T-helper 17 cell (primary cell): ENCODE results near the gene PNMA6E. TPM values are rescaled to one million over a fixed set of nuclear protein-coding genes. Genes with fewer than 3 reads are reported as not detected.

Experiments
- ATAC-seq: fragments of 150-1000 bp; cut with Tn5 transposase; 2 replicates; pipeline ENCODE4 v1.10.0; 2021; ENCODE audit warnings: mild to moderate bottlenecking, moderate library complexity
- DNase-seq, 3 donors: peaks; one replicate each; pipeline versions ENCODE4 v3.0.0 to v3.0.0-alpha.2; 2020 to 2021
- H3K9me3 ChIP-seq: one replicate; pipeline ENCODE4 v1.7.0; 2013; ENCODE audit warnings: low read length, mild to moderate bottlenecking; ENCODE audit not compliant: control insufficient read depth, poor library complexity, severe bottlenecking
- H3K27ac Mint-ChIP-seq: one replicate; pipeline ENCODE4 v1.8.0; 2022; ENCODE audit warnings: mild to moderate bottlenecking, moderate library complexity, mixed read lengths
- H3K27me3 Mint-ChIP-seq: one replicate; pipeline ENCODE4 v1.8.0; 2022; ENCODE audit warnings: mixed read lengths
- H3K36me3 Mint-ChIP-seq: one replicate; pipeline ENCODE4 v1.8.0; 2022; ENCODE audit warnings: low read depth, mixed read lengths
- H3K4me1 Mint-ChIP-seq: one replicate; pipeline ENCODE4 v1.8.0; 2022; ENCODE audit warnings: mild to moderate bottlenecking, mixed read lengths
- H3K4me3 Mint-ChIP-seq: one replicate; pipeline ENCODE4 v1.8.0; 2022; ENCODE audit warnings: mild to moderate bottlenecking, moderate library complexity, mixed read lengths
- total RNA-seq, 4 donors: library from RNA in 2 of 4; stranded (reverse) in 2 of 4; gene quantifications; one replicate each; pipeline ENCODE4 v1.2.3 and lab custom pipeline; 2022 to 2026

Gene PNMA6E
- total RNA-seq, 2 donors from 2014 or later: not detected

DNA sequence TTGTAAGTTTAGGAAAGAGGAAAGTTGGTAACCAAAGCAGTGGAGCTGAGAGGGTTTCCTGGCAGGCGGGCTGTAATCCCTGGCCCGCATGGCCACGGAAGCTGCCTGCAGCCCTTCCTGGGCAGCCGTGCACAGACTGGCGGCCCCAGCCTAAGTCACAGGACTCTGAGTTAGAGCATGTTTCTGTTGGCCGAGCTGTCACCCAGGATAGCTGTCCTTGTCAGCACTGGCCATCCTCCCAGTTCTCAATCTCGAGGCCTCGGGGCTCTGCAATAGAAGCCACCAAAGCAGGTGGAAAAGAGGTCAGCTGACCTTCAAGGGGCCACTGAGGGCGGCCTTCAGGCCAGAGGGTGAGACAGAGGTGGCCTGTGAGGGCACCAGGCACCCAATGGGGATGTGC lies 20.5 kb downstream of the PNMA6E start:
- H3K4me1 Mint-ChIP-seq: no peaks in the 10 kb centered on the region
- H3K9me3 ChIP-seq: no peaks in the 10 kb centered on the region
- no peak overlapping the region for H3K4me3 Mint-ChIP-seq
- H3K36me3 Mint-ChIP-seq: no peaks in the 10 kb centered on the region
- no peak overlapping the region for H3K27ac Mint-ChIP-seq
- H3K27me3 Mint-ChIP-seq: no peaks in the 10 kb centered on the region
- DNase-seq: no peak
- ATAC-seq: no peak

- Mint-ChIP-seq H3K27me3 (no peaks in the 10 kb centered on the region), H3K4me1 (no peaks in the 10 kb centered on the region), H3K4me3 (no peak overlapping the region), H3K36me3 (no peaks in the 10 kb centered on the region), H3K27ac (no peak overlapping the region)
- ATAC-seq: no peak
- no peaks in the 10 kb centered on the region for H3K9me3 ChIP-seq
- DNase-seq: no peak
These were observed 21.1 kb downstream of the PNMA6E start for GRCh38 chrX:153379971-153380581.

- DNase-seq (no peak), ATAC-seq (no peak)
- H3K4me3 Mint-ChIP-seq: no peak overlapping the region
- no peak overlapping the region for H3K27ac Mint-ChIP-seq
- no peaks in the 10 kb centered on the region for H3K27me3 Mint-ChIP-seq
- H3K9me3 ChIP-seq: no peaks in the 10 kb centered on the region
- no peaks in the 10 kb centered on the region for H3K36me3 Mint-ChIP-seq
- H3K4me1 Mint-ChIP-seq: no peaks in the 10 kb centered on the region
These were observed 21.6 kb downstream of the PNMA6E start for GRCh38 chrX:153379508-153379907.

DNA sequence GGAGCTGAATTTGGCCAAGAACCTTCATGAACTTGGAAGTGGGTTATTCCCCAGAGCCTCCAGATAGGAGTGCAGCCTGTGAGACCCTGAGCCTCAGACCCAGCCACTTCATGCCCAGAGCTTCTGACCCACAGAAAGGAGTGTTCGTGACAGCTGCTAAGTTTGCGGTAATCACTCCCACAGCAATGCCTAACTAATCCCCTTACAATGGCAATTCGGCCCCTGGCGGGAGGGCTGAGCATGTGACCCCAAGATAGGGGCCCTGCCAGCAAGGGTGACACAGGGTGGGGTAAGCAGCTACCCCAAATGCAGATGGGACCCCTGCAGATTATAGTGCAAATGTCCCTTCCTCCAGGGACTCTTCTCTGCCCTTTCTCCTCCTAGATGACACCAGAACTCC lies 22.5 kb downstream of the PNMA6E start:
- no peak for ATAC-seq
- H3K9me3 ChIP-seq: no peaks in the 10 kb centered on the region
- no peaks in the 10 kb centered on the region for H3K27me3 Mint-ChIP-seq
- no peaks in the 10 kb centered on the region for H3K4me1 Mint-ChIP-seq
- H3K4me3 Mint-ChIP-seq: no peak overlapping the region
- no peak for DNase-seq
- H3K36me3 Mint-ChIP-seq: no peaks in the 10 kb centered on the region
- no peak overlapping the region for H3K27ac Mint-ChIP-seq

- no peaks in the 10 kb centered on the region for H3K36me3 Mint-ChIP-seq
- peaks cover 4% of the 10 kb centered on the region for H3K27me3 Mint-ChIP-seq
- DNase-seq (no peak), ATAC-seq (no peak)
- H3K9me3 ChIP-seq: no peaks in the 10 kb centered on the region
- H3K4me1 Mint-ChIP-seq: no peaks in the 10 kb centered on the region
- H3K4me3 Mint-ChIP-seq: no peak overlapping the region
- H3K27ac Mint-ChIP-seq: no peak overlapping the region
These were observed 23.4 kb downstream of the PNMA6E start for GRCh38 chrX:153377727-153378126.

DNA sequence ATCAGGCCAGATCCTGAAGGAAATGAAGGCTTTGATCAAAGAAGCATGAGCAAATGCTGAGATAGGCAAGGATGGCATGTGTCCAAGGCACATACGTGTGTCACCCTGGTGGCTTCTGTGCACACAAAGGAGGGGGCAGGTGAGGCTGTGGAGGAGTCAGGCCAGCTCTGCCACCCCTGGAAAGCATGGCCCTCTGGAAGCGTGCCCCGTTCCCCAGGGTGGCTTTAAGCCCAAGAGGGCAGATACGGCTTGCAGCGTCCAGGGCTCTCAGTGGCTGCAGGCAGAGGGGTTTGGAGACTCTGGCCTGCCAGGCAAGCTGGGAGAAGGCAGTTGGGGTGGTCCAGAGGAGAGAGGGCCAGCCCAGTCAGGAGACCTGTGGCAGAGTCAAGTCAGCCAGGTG lies 25.6 kb downstream of the PNMA6E start:
- DNase-seq (no peak), ATAC-seq (no peak)
- Mint-ChIP-seq H3K4me3 (no peak overlapping the region), H3K27ac (no peak overlapping the region), H3K4me1 (peaks cover 1% of the 10 kb centered on the region), H3K36me3 (peaks cover 1% of the 10 kb centered on the region), H3K27me3 (peaks cover 9% of the 10 kb centered on the region)
- no peaks in the 10 kb centered on the region for H3K9me3 ChIP-seq

- no peak for DNase-seq
- ATAC-seq: no peak
- Mint-ChIP-seq H3K4me1 (peaks cover 2% of the 10 kb centered on the region), H3K4me3 (no peak overlapping the region), H3K36me3 (peaks cover 2% of the 10 kb centered on the region), H3K27me3 (peaks cover 10% of the 10 kb centered on the region), H3K27ac (peak overlapping the region; percentile 4)
- no peaks in the 10 kb centered on the region for H3K9me3 ChIP-seq
These were observed 26.7 kb downstream of the PNMA6E start for GRCh38 chrX:153374426-153374825.

DNA sequence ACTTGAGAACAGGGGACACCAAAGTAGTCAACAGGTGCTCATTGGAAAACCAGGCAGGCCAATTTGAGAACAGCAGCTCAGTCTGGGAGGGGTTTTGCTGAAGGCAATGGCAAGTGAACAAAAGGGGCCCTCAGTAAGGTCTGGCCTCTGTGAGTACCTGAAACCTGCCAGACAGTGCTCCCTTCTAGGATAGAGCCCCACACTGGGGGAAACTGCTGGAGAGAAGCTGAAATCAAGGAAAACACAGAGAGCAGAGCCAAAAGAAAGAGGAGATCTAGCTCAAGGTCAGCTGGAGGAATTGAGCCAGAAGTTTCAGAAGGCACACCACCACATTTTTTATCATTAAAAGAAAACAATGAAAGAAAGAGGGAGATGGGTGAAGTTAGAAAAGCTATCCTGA lies 28.2 kb downstream of the PNMA6E start:
- no peaks in the 10 kb centered on the region for H3K9me3 ChIP-seq
- DNase-seq: no peak
- H3K27me3 Mint-ChIP-seq: peaks cover 10% of the 10 kb centered on the region
- no peak overlapping the region for H3K4me3 Mint-ChIP-seq
- ATAC-seq: no peak
- no peak overlapping the region for H3K27ac Mint-ChIP-seq
- peaks cover 2% of the 10 kb centered on the region for H3K36me3 Mint-ChIP-seq
- H3K4me1 Mint-ChIP-seq: peaks cover 2% of the 10 kb centered on the region

DNA sequence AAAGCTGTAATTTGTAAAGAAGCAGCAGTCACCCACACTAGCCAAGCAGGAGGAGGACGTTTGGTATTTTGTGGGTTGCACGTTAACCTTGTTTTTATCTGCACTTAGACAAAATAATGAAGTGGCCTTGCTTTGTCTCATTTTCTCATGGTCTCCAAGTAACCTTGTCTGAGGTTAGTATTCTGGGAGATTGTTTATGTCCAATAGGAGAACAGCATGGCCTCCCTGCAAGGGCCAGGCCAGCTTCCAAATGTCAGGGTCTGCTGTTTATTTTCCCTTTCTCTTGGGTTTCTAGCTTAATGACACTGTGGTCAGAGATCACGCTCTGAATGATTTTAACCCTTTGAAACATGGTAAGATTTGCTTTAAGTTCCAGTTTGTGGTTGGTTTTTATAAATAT lies 29.9 kb downstream of the PNMA6E start:
- ATAC-seq: no peak
- H3K4me3 Mint-ChIP-seq: no peak overlapping the region

GRCh38 chrX:153370293-153371055 lies 30.7 kb downstream of the PNMA6E start:
- DNase-seq (no peak), ATAC-seq (no peak)
- Mint-ChIP-seq H3K4me1 (peaks cover 2% of the 10 kb centered on the region), H3K27me3 (peaks cover 10% of the 10 kb centered on the region), H3K36me3 (peaks cover 2% of the 10 kb centered on the region), H3K27ac (no peak overlapping the region), H3K4me3 (no peak overlapping the region)
- H3K9me3 ChIP-seq: no peaks in the 10 kb centered on the region

More for the DNA sequence above, 29.9 kb downstream of the PNMA6E start:
- no peak overlapping the region for H3K27ac Mint-ChIP-seq
- H3K36me3 Mint-ChIP-seq: peaks cover 2% of the 10 kb centered on the region
- peaks cover 2% of the 10 kb centered on the region for H3K4me1 Mint-ChIP-seq
- H3K9me3 ChIP-seq: no peaks in the 10 kb centered on the region
- no peak for DNase-seq
- H3K27me3 Mint-ChIP-seq: peaks cover 10% of the 10 kb centered on the region

- no peak overlapping the region for H3K27ac Mint-ChIP-seq
- H3K36me3 Mint-ChIP-seq: peaks cover 2% of the 10 kb centered on the region
- ATAC-seq (no peak), DNase-seq (no peak)
- no peaks in the 10 kb centered on the region for H3K9me3 ChIP-seq
- peaks cover 4% of the 10 kb centered on the region for H3K27me3 Mint-ChIP-seq
- no peak overlapping the region for H3K4me3 Mint-ChIP-seq
- H3K4me1 Mint-ChIP-seq: peaks cover 2% of the 10 kb centered on the region
These were observed 34.1 kb downstream of the PNMA6E start for GRCh38 chrX:153366878-153367538.

GRCh38 chrX:153366119-153366518 lies 35.0 kb downstream of the PNMA6E start:
- peaks cover 2% of the 10 kb centered on the region for H3K4me1 Mint-ChIP-seq
- no peak overlapping the region for H3K4me3 Mint-ChIP-seq
- H3K27ac Mint-ChIP-seq: no peak overlapping the region
- ATAC-seq (no peak), DNase-seq (no peak)
- peaks cover 4% of the 10 kb centered on the region for H3K27me3 Mint-ChIP-seq
- H3K9me3 ChIP-seq: no peaks in the 10 kb centered on the region
- peaks cover 2% of the 10 kb centered on the region for H3K36me3 Mint-ChIP-seq

DNA sequence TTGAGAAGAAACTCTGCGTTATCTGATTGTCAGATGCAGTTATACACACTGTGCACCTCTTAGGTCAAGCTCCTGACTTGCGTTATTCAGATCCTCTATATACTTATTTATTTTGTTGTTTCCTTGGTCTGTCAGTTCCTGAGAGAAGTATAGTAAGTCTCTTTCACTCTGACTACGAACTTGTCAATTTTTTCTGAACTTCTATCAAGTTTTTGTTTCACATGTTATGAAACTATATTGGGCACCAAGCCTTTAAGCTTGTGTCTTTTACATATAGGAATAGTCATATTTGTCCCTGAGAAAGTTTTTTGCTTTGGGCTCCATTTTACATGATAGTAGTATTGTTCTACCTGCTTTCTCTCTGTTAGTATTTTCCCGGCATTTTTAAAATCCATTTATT lies 35.5 kb downstream of the PNMA6E start:
- H3K4me3 Mint-ChIP-seq: no peak overlapping the region
- peaks cover 1% of the 10 kb centered on the region for H3K36me3 Mint-ChIP-seq
- ATAC-seq: no peak
- peaks cover 2% of the 10 kb centered on the region for H3K4me1 Mint-ChIP-seq
- DNase-seq: no peak
- H3K27me3 Mint-ChIP-seq: peaks cover 1% of the 10 kb centered on the region
- no peak overlapping the region for H3K27ac Mint-ChIP-seq
- no peaks in the 10 kb centered on the region for H3K9me3 ChIP-seq
